Astrocyte (in vitro differentiated cells and primary cell): ENCODE measurements around the gene CGREF1. TPM values are rescaled to one million over a fixed set of nuclear protein-coding genes. Genes with fewer than 3 reads are reported as not detected.

Source experiments
- DNase-seq: peaks from one replicate; pipeline ENCODE4 v3.0.0-alpha.2; 2010; ENCODE audit warnings: low read depth
- FAIRE-seq: peaks from 2 replicates; lab custom pipeline; 2011; peaks lifted over from hg19 to GRCh38; lab: Jason Lieb, UNC
- H2AFZ ChIP-seq: 2 replicates; pipeline ENCODE4 v1.6.0; 2012; ENCODE audit warnings: low read depth, low read length, inconsistent platforms
- H3K27ac ChIP-seq: 2 replicates; pipeline ENCODE4 v1.5.1; 2011; ENCODE audit warnings: low read depth, low read length, inconsistent platforms
- H3K27me3 ChIP-seq: 2 replicates; pipeline ENCODE4 v1.6.0; 2011; ENCODE audit warnings: low read length, inconsistent platforms; ENCODE audit not compliant: insufficient read depth
- H3K36me3 ChIP-seq: 2 replicates; pipeline ENCODE4 v1.5.1; 2011; ENCODE audit warnings: low read length, inconsistent platforms; ENCODE audit not compliant: insufficient read depth
- H3K4me1 ChIP-seq: 2 replicates; pipeline ENCODE4 v1.5.1; 2011; ENCODE audit warnings: low read length, inconsistent platforms; ENCODE audit not compliant: insufficient read depth
- H3K4me2 ChIP-seq: 2 replicates; pipeline ENCODE4 v1.6.0; 2012; ENCODE audit warnings: low read length, inconsistent platforms
- H3K4me3 ChIP-seq: 2 replicates; pipeline ENCODE4 v1.5.1; 2011; ENCODE audit warnings: low read depth, mild to moderate bottlenecking, low read length, inconsistent platforms; ENCODE audit not compliant: insufficient read depth
- H3K79me2 ChIP-seq: 2 replicates; pipeline ENCODE4 v1.6.0; 2012; ENCODE audit warnings: mild to moderate bottlenecking, low read length, inconsistent platforms; ENCODE audit not compliant: insufficient read depth
- H3K9ac ChIP-seq: 2 replicates; pipeline ENCODE4 v1.6.0; 2012; ENCODE audit warnings: mild to moderate bottlenecking, low read length, inconsistent platforms
- H3K9me3 ChIP-seq: 2 replicates; pipeline ENCODE4 v1.5.1; 2012; ENCODE audit warnings: low read depth, mild to moderate bottlenecking, low read length, inconsistent platforms; ENCODE audit not compliant: insufficient read depth
- H4K20me1 ChIP-seq: 2 replicates; pipeline ENCODE4 v1.6.0; 2012; ENCODE audit warnings: low read length, inconsistent platforms; ENCODE audit not compliant: insufficient read depth
- H3K27ac Mint-ChIP-seq: one replicate; pipeline ENCODE4 v1.8.0; 2021; ENCODE audit warnings: mild to moderate bottlenecking, mixed read lengths; ENCODE audit not compliant: unreplicated experiment
- H3K27me3 Mint-ChIP-seq: one replicate; pipeline ENCODE4 v1.8.0; 2021; ENCODE audit warnings: low read depth, mixed read lengths; ENCODE audit not compliant: unreplicated experiment
- H3K36me3 Mint-ChIP-seq: one replicate; pipeline ENCODE4 v1.8.0; 2021; ENCODE audit warnings: low read depth, mixed read lengths; ENCODE audit not compliant: unreplicated experiment
- H3K4me1 Mint-ChIP-seq: one replicate; pipeline ENCODE4 v1.8.0; 2021; ENCODE audit warnings: low read depth, mixed read lengths; ENCODE audit not compliant: unreplicated experiment
- H3K4me3 Mint-ChIP-seq: one replicate; pipeline ENCODE4 v1.8.0; 2021; ENCODE audit warnings: mild to moderate bottlenecking, moderate library complexity, mixed read lengths; ENCODE audit not compliant: unreplicated experiment
- H3K9me3 Mint-ChIP-seq: one replicate; pipeline ENCODE4 v1.8.0; 2021; ENCODE audit warnings: mild to moderate bottlenecking, mixed read lengths; ENCODE audit not compliant: unreplicated experiment
- EZH2 ChIP-seq: IDR thresholded peaks from 2 replicates; pipeline ENCODE4 v1.6.1; 2012; ENCODE audit warnings: mild to moderate bottlenecking, low read length, inconsistent platforms; ENCODE audit not compliant: insufficient read depth
- total RNA-seq: library from RNA; stranded (reverse); gene quantifications from 2 replicates; pipeline ENCODE4 v1.2.1, GENCODE V29; 2021
- TF ChIP-seq, protein P1 (sequence below): IDR thresholded peaks from 2 replicates; pipeline ENCODE4 v1.5.1; 2011; ENCODE audit warnings: low read depth, mild to moderate bottlenecking, inconsistent platforms, low read length, moderate library complexity; ENCODE audit not compliant: insufficient read depth

The CGREF1 gene
- total RNA-seq, 1 donor from 2014 or later: 1.8 TPM

DNA sequence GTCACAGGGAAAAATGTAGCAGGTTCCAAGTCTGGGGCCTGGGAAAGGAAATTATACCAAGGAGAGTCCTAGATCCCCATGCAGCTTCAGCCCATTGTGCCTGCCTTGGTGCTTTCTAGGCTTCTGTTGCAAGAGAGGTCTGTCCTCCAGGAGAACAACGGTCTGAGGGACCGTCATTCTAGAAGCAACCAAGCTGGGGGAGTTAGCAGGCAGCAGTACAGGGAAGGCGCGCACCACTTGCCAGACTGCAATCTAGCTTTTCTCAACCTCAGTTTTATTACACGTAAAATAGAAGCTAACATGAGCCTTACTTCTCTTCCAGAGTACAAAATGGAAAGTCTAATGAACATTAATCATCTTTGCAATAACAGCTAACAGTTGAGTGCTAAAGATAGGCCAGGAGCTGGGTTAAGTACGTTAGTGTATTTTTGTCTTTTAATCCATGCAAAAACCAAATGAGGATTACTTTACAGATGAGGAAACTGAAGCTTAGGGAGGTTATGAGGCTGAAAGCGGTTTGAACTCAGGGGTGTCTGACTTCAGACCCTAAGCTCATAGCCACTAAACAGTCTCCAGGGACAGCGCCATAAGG, 31.8 kb upstream of the CGREF1 start:
- no peaks in the 10 kb centered on the region for H3K4me1 Mint-ChIP-seq
- H3K4me2 ChIP-seq: no peak overlapping the region
- no peak for TF ChIP-seq EZH2
- TF ChIP-seq, protein P1, sequence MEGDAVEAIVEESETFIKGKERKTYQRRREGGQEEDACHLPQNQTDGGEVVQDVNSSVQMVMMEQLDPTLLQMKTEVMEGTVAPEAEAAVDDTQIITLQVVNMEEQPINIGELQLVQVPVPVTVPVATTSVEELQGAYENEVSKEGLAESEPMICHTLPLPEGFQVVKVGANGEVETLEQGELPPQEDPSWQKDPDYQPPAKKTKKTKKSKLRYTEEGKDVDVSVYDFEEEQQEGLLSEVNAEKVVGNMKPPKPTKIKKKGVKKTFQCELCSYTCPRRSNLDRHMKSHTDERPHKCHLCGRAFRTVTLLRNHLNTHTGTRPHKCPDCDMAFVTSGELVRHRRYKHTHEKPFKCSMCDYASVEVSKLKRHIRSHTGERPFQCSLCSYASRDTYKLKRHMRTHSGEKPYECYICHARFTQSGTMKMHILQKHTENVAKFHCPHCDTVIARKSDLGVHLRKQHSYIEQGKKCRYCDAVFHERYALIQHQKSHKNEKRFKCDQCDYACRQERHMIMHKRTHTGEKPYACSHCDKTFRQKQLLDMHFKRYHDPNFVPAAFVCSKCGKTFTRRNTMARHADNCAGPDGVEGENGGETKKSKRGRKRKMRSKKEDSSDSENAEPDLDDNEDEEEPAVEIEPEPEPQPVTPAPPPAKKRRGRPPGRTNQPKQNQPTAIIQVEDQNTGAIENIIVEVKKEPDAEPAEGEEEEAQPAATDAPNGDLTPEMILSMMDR: no peak
- H3K36me3 ChIP-seq: no peaks in the 10 kb centered on the region
- no peaks in the 10 kb centered on the region for H3K9me3 ChIP-seq
- peaks cover 2% of the 10 kb centered on the region for H3K9me3 Mint-ChIP-seq
- peaks cover 21% of the 10 kb centered on the region for H3K27me3 Mint-ChIP-seq
- no peak overlapping the region for H3K4me3 ChIP-seq
- peaks cover 10% of the 10 kb centered on the region for H3K27me3 ChIP-seq
- H3K27ac Mint-ChIP-seq: no peak overlapping the region
- no peaks in the 10 kb centered on the region for H3K4me1 ChIP-seq
- H3K36me3 Mint-ChIP-seq: no peaks in the 10 kb centered on the region
- no peak overlapping the region for H3K4me3 Mint-ChIP-seq
- H3K27ac ChIP-seq: no peak overlapping the region
- FAIRE-seq: no peak
- H3K79me2 ChIP-seq: no peaks in the 10 kb centered on the region
- H3K9ac ChIP-seq: no peak overlapping the region
- no peaks in the 10 kb centered on the region for H4K20me1 ChIP-seq
- no peak for DNase-seq
- H2AFZ ChIP-seq: no peak overlapping the region

DNA sequence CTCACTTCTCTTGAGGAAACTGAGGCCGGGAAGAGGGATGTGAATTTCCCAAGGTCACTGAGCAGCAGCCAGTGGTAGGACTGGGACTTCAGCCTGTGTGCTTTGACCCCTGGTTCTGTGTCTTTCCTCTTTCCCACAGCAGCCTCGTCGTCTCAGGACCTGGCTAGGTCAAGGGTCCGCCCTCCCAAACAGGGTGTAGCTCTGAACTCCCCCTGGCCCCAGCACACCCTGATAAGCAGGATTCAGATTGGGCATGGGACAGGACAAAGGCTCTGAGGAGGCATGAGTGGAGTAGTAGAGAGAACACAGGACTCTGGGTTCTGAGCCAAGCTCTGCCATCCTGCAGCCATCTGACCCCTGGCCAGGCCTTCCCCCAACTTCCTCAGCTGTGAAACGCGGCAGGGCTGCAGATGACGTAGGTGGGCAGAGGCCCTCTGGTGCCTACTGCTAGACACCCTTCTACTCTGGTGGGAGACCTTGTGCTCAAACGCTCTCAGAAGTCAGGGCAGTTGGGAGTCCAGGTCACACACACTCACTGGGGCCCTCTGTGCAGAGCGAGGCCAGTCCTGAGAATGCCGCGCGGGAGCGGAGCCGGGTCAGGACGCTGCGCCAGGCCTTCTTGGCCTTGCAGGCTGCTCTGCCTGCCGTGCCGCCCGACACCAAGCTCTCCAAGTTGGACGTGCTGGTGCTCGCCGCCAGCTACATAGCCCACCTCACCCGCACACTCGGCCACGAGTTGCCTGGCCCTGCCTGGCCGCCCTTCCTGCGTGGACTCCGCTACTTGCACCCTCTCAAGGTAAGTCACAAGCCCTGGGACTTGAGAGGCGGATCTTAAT, 30.9 kb upstream of the CGREF1 start:
- no peak overlapping the region for H3K4me3 ChIP-seq
- H3K36me3 ChIP-seq: no peaks in the 10 kb centered on the region
- FAIRE-seq (no peak), DNase-seq (no peak)
- no peaks in the 10 kb centered on the region for H3K9me3 ChIP-seq
- peaks cover 2% of the 10 kb centered on the region for H3K9me3 Mint-ChIP-seq
- H3K27me3 ChIP-seq: peaks cover 10% of the 10 kb centered on the region
- no peak overlapping the region for H3K4me2 ChIP-seq
- no peak overlapping the region for H2AFZ ChIP-seq
- peaks cover 21% of the 10 kb centered on the region for H3K27me3 Mint-ChIP-seq
- H3K79me2 ChIP-seq: no peaks in the 10 kb centered on the region
- H3K27ac ChIP-seq: no peak overlapping the region
- H3K36me3 Mint-ChIP-seq: no peaks in the 10 kb centered on the region
- H3K4me1 ChIP-seq: no peaks in the 10 kb centered on the region
- H3K4me1 Mint-ChIP-seq: no peaks in the 10 kb centered on the region
- no peaks in the 10 kb centered on the region for H4K20me1 ChIP-seq
- TF ChIP-seq, protein P1: no peak
- TF ChIP-seq EZH2: no peak
- H3K4me3 Mint-ChIP-seq: no peak overlapping the region
- no peak overlapping the region for H3K9ac ChIP-seq
- H3K27ac Mint-ChIP-seq: no peak overlapping the region
